ENCODE data around the gene GSE1.

GSE1 gene

GRCh38 chr16:85667841-85668413 is 54.8 kb downstream of the GSE1 start:
- TF ChIP-seq CTCF (IDR thresholded peaks at IDR 0.05): no peak
- H3K4me3 ChIP-seq: no peak overlapping the region
- DNase-seq (ENCODE audit: low spot score): no peak
- no peak overlapping the region for H3K27ac ChIP-seq

- DNase-seq (ENCODE audit: low spot score): no peak
- Histone ChIP-seq H3K27ac (no peak overlapping the region), H3K4me3 (no peak overlapping the region)
- no peak for TF ChIP-seq CTCF (IDR thresholded peaks at IDR 0.05)
These were observed 55.7 kb downstream of the GSE1 start for GRCh38 chr16:85668676-85669424.

GRCh38 chr16:85670840-85671239 is 57.7 kb downstream of the GSE1 start:
- no peak overlapping the region for H3K4me3 ChIP-seq
- H3K27ac ChIP-seq: no peak overlapping the region
- no peak for TF ChIP-seq CTCF (IDR thresholded peaks at IDR 0.05)
- DNase-seq (ENCODE audit: low spot score): no peak

GRCh38 chr16:85673529-85674417 is 60.7 kb downstream of the GSE1 start:
- Histone ChIP-seq H3K27ac (peak overlapping the region in 1 of 2 donors; percentile 50), H3K4me3 (no peak overlapping the region)
- no peak for DNase-seq (ENCODE audit: low spot score)
- TF ChIP-seq CTCF (IDR thresholded peaks at IDR 0.05): no peak

- no peak for DNase-seq (ENCODE audit: low spot score)
- H3K4me3 ChIP-seq: no peak overlapping the region
- peak overlapping the region in 1 of 2 donors; percentile 50 for H3K27ac ChIP-seq
- TF ChIP-seq CTCF (IDR thresholded peaks at IDR 0.05): no peak
These were observed 61.3 kb downstream of the GSE1 start for GRCh38 chr16:85674418-85674755.

GRCh38 chr16:85674828-85675227 is 61.7 kb downstream of the GSE1 start:
- Histone ChIP-seq H3K4me3 (no peak overlapping the region), H3K27ac (peak overlapping the region in 1 of 2 donors; percentile 50)
- TF ChIP-seq CTCF (IDR thresholded peaks at IDR 0.05): no peak
- DNase-seq (ENCODE audit: low spot score): no peak

Data from coronary artery (tissue), 2 donors.